Activated T-helper 2 cell treated with anti-CD3 and anti-CD28 coated beads, Interferon-gamma antibody, Interleukin-2, Interleukin-4, amounts not matched to agents 10 μg/mL and 5 μg/mL and 100 μg/mL, durations not matched to agents 14 hours and 24 hours and 36 hours (primary cell): ENCODE data around the gene EML6. TPM values are rescaled to one million over a fixed set of nuclear protein-coding genes. Genes with fewer than 3 reads are reported as not detected.
"Not testable (repeated sequence)": the region's sequence is repeated elsewhere in the genome, so short reads cannot be mapped to it uniquely, and the experiment has no call there.

Experiments used
- DNase-seq: peaks from one replicate; pipeline ENCODE4 v3.0.0; 2021; ENCODE audit warnings: low spot score
- H3K27ac Mint-ChIP-seq: one replicate; pipeline ENCODE4 v1.8.0; 2021; ENCODE audit warnings: mixed read lengths
- H3K27me3 Mint-ChIP-seq: one replicate; pipeline ENCODE4 v1.8.0; 2021; ENCODE audit warnings: low read depth, mixed read lengths
- H3K36me3 Mint-ChIP-seq: one replicate; pipeline ENCODE4 v1.8.0; 2021; ENCODE audit warnings: low read depth, mixed read lengths
- H3K4me1 Mint-ChIP-seq: one replicate; pipeline ENCODE4 v1.8.0; 2021; ENCODE audit warnings: low read depth, mixed read lengths
- H3K4me3 Mint-ChIP-seq: one replicate; pipeline ENCODE4 v1.8.0; 2021; ENCODE audit warnings: low read depth, mild to moderate bottlenecking, moderate library complexity, mixed read lengths
- H3K9me3 Mint-ChIP-seq: one replicate; pipeline ENCODE4 v1.8.0; 2021; ENCODE audit warnings: mixed read lengths
- intact Hi-C: fragments of 100-400 bp; cut with micrococcal nuclease; formaldehyde crosslinking; loops from one replicate; pipeline ENCODE4 v1.15.1; 2023
- total RNA-seq: library from RNA; stranded (reverse); gene quantifications from 2 replicates; pipeline ENCODE4 v1.2.3, GENCODE V29; 2022

The EML6 gene
- total RNA-seq, 1 donor from 2014 or later: 0.23 TPM

DNA sequence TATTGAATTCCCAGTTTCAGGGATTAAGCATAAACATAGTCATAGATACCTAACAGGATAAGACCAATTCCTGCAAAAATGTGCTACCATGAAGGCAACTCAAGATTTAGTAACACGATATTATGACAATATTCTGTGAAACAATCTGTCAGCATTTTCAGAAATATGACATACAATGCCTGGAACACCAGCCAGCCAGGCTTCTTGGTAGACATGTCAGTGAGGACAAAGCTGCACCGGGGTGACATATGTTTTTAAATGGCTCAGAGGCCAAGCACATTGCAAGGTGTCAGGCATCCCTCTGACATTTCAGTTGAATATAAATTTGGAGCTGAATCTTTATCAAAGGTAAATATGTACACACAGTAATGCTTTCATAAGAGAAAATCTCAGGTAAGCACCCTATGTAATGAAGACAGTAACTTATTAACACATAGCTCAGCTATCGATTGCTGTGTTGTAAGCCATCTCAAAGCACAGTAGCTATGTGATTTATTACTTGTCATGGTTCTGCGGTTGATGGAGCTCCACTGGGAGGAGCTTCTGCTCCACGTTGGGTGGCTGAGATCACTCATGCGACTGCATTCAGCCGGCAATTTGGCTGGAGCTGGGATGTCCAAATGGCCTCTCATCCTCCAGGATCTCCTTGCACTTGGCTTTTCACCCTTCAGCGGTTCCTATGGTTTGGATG, 31.9 kb upstream of the EML6 start:
- Mint-ChIP-seq H3K27me3 (peaks cover 39% of the 10 kb centered on the region), H3K36me3 (no peaks in the 10 kb centered on the region), H3K4me1 (peaks cover 25% of the 10 kb centered on the region), H3K4me3 (no peak overlapping the region), H3K9me3 (no peaks in the 10 kb centered on the region), H3K27ac (no peak overlapping the region)
- DNase-seq: no peak
- intact Hi-C loops: no loop called here

DNA sequence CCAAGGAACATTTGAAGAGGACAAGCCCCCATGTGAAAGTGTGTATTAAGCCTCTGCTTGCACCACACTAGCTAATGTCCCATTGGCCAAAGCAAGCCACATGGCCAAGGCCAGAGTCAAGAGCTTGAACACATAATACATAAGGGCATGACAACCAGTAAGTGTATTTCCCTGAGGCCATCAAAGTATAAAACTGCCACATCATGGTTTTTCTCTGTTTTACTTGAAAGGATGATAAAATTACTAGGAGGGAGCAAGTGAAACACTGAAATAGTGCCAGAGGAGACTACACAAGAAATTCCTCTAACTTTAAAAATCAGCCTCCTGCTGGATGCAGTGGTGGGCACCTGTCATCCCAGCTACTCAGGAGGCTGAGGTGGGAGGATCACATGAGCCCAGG, 30.9 kb upstream of the EML6 start:
- peaks cover 17% of the 10 kb centered on the region for H3K4me1 Mint-ChIP-seq
- H3K9me3 Mint-ChIP-seq: no peaks in the 10 kb centered on the region
- no peak for DNase-seq
- intact Hi-C loops: no loop called here
- no peaks in the 10 kb centered on the region for H3K36me3 Mint-ChIP-seq
- no peak overlapping the region for H3K4me3 Mint-ChIP-seq
- H3K27ac Mint-ChIP-seq: no peak overlapping the region
- peaks cover 43% of the 10 kb centered on the region for H3K27me3 Mint-ChIP-seq

DNA sequence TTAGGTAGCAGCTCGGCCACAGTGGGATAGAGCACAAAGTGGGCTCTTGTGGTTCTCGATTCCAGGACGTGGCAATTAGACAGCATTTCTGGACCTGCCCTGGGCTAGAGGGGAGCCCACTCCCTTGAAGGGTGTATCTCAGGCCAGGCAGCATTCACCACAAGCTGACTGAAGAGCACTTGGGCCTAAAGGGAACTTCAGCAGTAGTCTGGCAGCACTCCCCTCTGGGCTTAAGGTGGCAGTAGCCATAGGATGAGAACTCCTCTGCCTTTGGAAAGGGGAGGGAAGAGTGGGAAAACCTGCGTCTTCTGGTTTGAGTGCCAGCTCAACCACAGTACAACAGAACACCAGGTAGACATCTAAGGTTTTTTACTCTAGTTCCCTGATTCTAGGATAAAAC, 28.1 kb upstream of the EML6 start:
- peaks cover 39% of the 10 kb centered on the region for H3K27me3 Mint-ChIP-seq
- H3K4me3 Mint-ChIP-seq: no peak overlapping the region
- H3K4me1 Mint-ChIP-seq: peaks cover 3% of the 10 kb centered on the region
- intact Hi-C loops: no loop called here
- H3K36me3 Mint-ChIP-seq: no peaks in the 10 kb centered on the region
- no peaks in the 10 kb centered on the region for H3K9me3 Mint-ChIP-seq
- no peak for DNase-seq
- H3K27ac Mint-ChIP-seq: no peak overlapping the region

DNA sequence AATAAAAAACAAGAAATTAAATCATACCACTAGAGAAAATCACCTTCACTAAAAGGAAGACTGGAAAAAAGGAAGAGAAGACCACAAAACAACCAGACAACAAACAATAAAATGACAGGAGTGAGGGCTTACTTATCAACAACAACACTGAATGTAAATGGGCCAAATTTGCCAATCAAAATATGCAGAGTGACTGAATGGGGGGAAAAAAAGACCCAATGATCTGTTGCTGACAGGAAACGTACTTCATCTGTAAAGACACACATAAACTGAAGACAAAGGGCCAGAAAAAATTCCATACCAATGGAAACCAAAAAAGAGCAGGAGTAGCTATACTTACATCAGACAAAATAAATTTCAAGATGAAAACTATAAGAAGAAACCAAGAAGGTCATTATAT, 25.5 kb upstream of the EML6 start:
- no peak overlapping the region for H3K27ac Mint-ChIP-seq
- intact Hi-C loops: no loop called here

DNA sequence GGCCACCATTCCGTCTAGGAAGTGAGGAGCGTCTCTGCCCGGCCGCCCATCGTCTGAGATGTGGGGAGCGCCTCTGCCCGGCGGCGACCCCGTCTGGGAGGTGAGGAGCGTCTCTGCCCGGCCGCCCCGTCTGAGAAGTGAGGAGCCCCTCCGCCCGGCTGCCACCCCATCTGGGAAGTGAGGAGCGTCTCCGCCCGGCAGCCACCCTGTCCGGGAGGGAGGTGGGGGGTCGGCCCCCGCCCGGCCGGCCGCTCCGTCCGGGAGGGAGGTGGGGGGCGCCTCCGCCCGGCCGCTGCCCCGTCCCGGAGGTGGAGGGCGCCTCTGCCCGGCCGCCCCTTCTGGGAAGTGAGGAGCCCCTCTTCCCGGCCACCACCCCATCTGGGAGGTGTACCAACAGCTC, 24.5 kb upstream of the EML6 start:
- intact Hi-C loops, H3K9me3 Mint-ChIP-seq, H3K36me3 Mint-ChIP-seq, DNase-seq, H3K4me3 Mint-ChIP-seq, H3K27ac Mint-ChIP-seq, H3K4me1 Mint-ChIP-seq: not testable (repeated sequence)
- peaks cover 50% of the 10 kb centered on the region for H3K27me3 Mint-ChIP-seq

More for the DNA sequence above, 25.5 kb upstream of the EML6 start:
- H3K4me3 Mint-ChIP-seq: no peak overlapping the region
- H3K9me3 Mint-ChIP-seq: no peaks in the 10 kb centered on the region
- DNase-seq: no peak
- H3K27me3 Mint-ChIP-seq: peaks cover 52% of the 10 kb centered on the region
- no peaks in the 10 kb centered on the region for H3K36me3 Mint-ChIP-seq
- H3K4me1 Mint-ChIP-seq: peaks cover 3% of the 10 kb centered on the region

DNA sequence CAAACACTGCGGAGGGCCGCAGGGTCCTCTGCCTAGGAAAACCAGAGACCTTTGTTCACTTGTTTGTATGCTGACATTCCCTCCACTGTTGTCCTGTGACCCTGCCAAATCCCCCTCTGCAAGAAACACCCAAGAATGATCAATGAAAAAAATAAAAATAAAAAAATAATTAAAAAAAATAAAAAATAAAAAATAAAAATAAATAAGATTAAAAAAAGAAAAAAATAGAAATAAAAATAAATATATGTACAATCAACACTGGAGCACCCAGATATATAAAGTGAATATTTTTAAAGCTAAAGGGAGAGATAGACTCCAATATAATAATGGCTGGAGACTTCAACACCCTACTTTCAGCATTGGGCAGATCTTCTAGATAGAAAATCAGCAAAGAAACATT, 23.8 kb upstream of the EML6 start:
- intact Hi-C loops: loop anchor here (5.0 kb wide), 1 partner anchor 592 kb away; no protein-coding TSS in a partner anchor
- Mint-ChIP-seq H3K36me3 (no peaks in the 10 kb centered on the region), H3K4me1 (peaks cover 2% of the 10 kb centered on the region), H3K27ac (no peak overlapping the region), H3K4me3 (no peak overlapping the region), H3K9me3 (no peaks in the 10 kb centered on the region), H3K27me3 (peaks cover 50% of the 10 kb centered on the region)
- no peak for DNase-seq

DNA sequence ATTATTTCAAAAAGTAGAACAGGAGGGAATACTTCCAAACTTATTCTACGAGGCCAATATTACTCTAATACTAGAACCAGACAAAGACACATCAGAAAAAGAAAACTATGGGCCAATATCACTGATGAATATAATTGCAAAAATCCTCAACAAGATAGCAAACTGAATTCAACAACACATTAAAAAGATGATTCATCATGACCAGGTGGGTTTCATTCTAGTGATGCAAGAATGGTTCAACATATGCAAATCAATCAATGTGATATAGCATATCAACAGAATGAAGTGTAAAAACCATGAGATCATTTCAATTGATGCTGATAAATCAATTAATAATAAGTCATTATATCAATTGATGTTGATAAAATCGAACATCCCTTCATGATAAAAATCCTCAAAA, 22.4 kb upstream of the EML6 start:
- Mint-ChIP-seq H3K36me3 (no peaks in the 10 kb centered on the region), H3K4me3 (no peak overlapping the region), H3K27ac (no peak overlapping the region), H3K9me3 (no peaks in the 10 kb centered on the region), H3K4me1 (peaks cover 7% of the 10 kb centered on the region), H3K27me3 (peaks cover 48% of the 10 kb centered on the region)
- no peak for DNase-seq
- intact Hi-C loops: loop anchor here (5.0 kb wide), 1 partner anchor 594 kb away; no protein-coding TSS in a partner anchor

DNA sequence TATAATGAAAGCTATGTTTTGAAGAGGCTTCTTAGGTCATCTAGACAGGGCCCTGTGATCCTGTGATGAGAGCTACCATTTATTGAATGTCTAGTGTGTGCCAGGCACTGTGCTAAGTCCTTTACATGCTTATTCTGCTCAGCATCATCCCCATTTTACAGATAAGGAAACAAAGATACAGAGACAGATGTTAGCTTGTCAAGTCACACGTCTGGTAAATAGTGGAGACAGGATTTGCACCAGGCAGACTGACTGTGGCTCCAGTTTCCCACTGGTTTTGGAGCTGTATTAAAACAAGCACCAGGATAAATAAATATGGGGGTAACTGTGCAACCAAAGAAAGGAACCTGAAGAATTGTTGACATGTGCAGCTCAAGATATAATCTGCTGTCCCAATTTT, 19.2 kb upstream of the EML6 start:
- Mint-ChIP-seq H3K4me3 (no peak overlapping the region), H3K27ac (no peak overlapping the region), H3K27me3 (peaks cover 51% of the 10 kb centered on the region), H3K36me3 (no peaks in the 10 kb centered on the region), H3K4me1 (peaks cover 15% of the 10 kb centered on the region), H3K9me3 (no peaks in the 10 kb centered on the region)
- no peak for DNase-seq
- intact Hi-C loops: loop anchor here (1.0 to 5.0 kb wide), 5 partner anchors 23 to 597 kb away; no protein-coding TSS in a partner anchor

DNA sequence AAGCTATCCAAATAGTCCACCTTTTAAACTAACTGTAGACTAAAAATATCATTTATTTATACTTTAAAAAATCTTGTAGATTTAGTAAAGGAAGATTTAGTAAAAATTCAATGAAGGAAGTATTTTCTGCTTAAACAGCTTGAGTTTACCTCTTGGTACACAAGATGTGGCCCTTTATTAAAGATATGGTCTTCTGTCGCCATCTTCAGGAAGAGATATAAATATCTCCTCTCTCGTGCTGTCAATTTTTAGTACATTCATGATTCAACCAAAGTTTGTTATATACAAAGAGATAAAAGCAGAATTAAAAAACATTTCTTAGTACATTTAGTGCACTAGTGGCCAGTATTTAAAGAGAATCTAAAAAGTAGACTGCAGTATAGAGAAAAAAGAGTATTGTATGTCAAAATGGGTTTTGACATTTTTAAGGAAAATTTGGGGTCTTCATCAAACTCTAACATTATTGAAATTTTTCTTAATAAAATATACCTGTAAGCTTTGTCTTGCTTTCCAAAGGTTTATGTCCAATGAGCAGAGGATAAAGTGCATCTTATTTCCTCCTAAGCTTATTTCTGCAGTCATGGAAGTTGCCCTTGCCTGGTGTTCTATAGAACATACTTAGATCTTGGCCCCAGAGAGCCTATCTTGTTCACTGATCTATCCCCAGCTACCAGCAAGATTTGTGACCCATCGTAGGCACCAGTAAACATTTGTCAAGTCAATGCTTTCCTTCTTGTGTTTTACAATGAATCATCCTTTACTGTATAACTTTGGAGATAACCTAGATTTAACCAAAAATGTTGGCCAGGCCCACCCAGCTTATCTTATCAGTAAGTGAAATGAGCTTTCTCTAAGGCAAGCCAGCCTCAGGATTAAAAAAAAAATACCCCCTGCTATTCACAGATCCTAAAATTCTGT, 18.5 kb upstream of the EML6 start:
- no peak for DNase-seq
- Mint-ChIP-seq H3K36me3 (no peaks in the 10 kb centered on the region), H3K4me3 (no peak overlapping the region), H3K9me3 (no peaks in the 10 kb centered on the region), H3K4me1 (peaks cover 15% of the 10 kb centered on the region), H3K27ac (no peak overlapping the region), H3K27me3 (peaks cover 53% of the 10 kb centered on the region)
- intact Hi-C loops: loop anchor here (1.0 to 5.0 kb wide), 5 partner anchors 24 to 598 kb away; no protein-coding TSS in a partner anchor

DNA sequence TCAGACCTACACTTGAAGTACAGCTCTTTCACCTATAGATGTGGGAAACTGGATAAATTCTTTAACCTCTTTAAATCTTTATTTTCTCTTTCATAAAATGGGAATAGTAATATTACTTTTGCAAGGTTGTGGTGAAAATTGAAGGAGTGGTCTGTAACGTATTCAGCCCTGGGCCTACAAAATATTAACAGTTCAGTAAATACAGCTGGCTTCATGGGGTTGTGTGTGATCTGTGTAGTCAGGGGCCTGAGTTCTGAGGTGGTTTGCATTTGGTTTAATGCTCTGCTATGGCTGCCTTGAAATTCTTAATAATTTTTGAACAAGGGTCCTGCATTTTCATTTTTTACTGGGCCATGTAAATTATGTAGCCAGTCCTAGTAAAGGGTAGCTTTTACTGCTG, 16.8 kb upstream of the EML6 start:
- no peaks in the 10 kb centered on the region for H3K9me3 Mint-ChIP-seq
- no peaks in the 10 kb centered on the region for H3K36me3 Mint-ChIP-seq
- DNase-seq: no peak
- no peak overlapping the region for H3K4me3 Mint-ChIP-seq
- peaks cover 49% of the 10 kb centered on the region for H3K27me3 Mint-ChIP-seq
- peaks cover 15% of the 10 kb centered on the region for H3K4me1 Mint-ChIP-seq
- H3K27ac Mint-ChIP-seq: no peak overlapping the region
- intact Hi-C loops: no loop called here

DNA sequence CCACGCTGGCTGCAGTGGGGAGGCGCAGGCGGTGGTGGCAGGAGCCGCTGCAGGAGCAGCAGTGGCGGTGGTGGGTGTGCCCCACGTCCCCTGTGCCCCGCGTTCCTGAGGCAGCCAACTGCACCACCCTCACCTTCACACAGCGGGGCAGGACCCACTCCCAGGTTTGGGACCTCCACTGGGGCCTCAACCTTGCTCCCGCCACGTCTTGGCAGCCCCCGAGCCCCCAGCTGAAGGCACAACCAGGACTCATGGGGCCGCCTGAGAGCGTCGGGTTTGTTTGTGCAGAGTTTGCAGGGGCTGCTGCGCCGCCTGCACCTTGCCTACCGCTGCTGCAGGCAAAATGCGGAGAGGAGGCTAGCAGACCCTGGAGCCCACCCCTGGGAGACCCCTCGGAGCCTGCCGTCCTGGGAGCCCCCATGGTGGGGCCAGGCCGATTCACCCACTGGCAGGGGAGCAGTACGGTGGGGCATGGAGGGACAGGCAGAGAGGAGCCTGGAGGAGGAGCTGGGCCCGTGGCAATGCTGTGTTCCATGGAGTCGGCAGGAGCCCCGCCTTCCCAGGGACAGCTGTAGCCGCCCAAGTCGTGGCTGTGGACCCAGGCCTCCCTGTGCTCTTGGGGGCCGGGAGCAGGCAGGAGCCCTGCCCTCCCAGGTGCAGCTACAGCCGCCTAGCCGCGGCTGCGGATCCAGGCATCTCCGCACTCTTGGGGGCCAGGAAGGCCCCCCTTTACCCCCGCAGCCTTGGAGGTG, 14.7 kb upstream of the EML6 start:
- peak overlapping the region; percentile 2 for H3K4me3 Mint-ChIP-seq
- peaks cover 15% of the 10 kb centered on the region for H3K4me1 Mint-ChIP-seq
- peaks cover 43% of the 10 kb centered on the region for H3K27me3 Mint-ChIP-seq
- intact Hi-C loops: no loop called here
- H3K9me3 Mint-ChIP-seq: no peaks in the 10 kb centered on the region
- H3K36me3 Mint-ChIP-seq: no peaks in the 10 kb centered on the region
- no peak for DNase-seq
- H3K27ac Mint-ChIP-seq: no peak overlapping the region

DNA sequence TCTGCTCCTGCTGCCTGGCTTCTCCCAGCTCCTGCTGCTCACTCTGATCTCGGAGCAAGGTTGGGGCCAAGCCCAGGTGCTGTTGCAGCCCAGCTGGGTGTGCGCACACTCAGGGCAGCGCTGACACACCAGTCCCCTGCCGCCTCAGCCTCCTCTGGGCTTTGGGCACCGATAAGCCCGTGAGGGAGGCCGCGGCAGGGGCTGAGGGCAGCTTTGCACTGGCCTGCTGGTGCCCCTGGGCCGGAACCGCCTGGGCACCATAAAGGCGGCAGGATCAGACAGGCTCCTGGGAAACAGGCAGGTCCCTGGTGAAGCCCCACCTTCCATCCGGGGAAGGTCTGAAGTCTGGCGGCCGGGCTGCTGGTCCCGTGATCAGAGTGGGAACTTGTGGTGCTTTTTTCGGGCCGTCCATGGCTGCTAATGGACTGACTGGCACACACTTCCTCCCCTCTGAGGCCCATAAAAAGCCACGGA, 14.1 kb upstream of the EML6 start:
- Mint-ChIP-seq H3K27ac (no peak overlapping the region), H3K9me3 (no peaks in the 10 kb centered on the region), H3K4me1 (peaks cover 13% of the 10 kb centered on the region), H3K4me3 (no peak overlapping the region), H3K36me3 (no peaks in the 10 kb centered on the region), H3K27me3 (peaks cover 45% of the 10 kb centered on the region)
- DNase-seq: no peak
- intact Hi-C loops: no loop called here
